Natural killer cell (primary cell): Measurements from ENCODE around the gene BACH2. TPM values are rescaled to one million over a fixed set of nuclear protein-coding genes. Genes with fewer than 3 reads are reported as not detected.
A peak's percentile ranks its signal among the peaks of the same experiment; 100 is the strongest.

Experiments
- ATAC-seq, 3 donors: fragments of 150-1000 bp in 2 of 3; fragments of 200-7000 bp in 1 of 3; cut with Tn5 transposase; 1 replicate in 1 of 3; 2 replicates in 2 of 3; pipeline ENCODE4 v1.10.0; 2021; ENCODE audit warnings: mild to moderate bottlenecking in 2 of 3, moderate library complexity in 2 of 3
- DNase-seq, 2 donors: peaks; one replicate each; pipeline versions ENCODE4 v3.0.0 to v3.0.0-alpha.2; 2013 to 2021; ENCODE audit warnings: mixed read lengths in 1 of 2
- H3K27ac ChIP-seq: one replicate; pipeline ENCODE4 v1.5.1; 2013; ENCODE audit warnings: mild to moderate bottlenecking, low read length
- H3K27me3 ChIP-seq: one replicate; pipeline ENCODE4 v1.6.1; 2013; ENCODE audit warnings: low read length; ENCODE audit not compliant: control insufficient read depth, insufficient read depth
- H3K36me3 ChIP-seq: one replicate; pipeline ENCODE4 v1.6.1; 2013; ENCODE audit warnings: low read length; ENCODE audit not compliant: control insufficient read depth, insufficient read depth
- H3K4me1 ChIP-seq: one replicate; pipeline ENCODE4 v1.6.1; 2013; ENCODE audit warnings: low read length; ENCODE audit not compliant: control insufficient read depth, insufficient read depth
- H3K4me3 ChIP-seq: one replicate; pipeline ENCODE4 v1.5.1; 2013; ENCODE audit warnings: low read length
- H3K9me3 ChIP-seq: one replicate; pipeline ENCODE4 v1.6.1; 2013; ENCODE audit warnings: low read length; ENCODE audit not compliant: control insufficient read depth, insufficient read depth
- H3K27ac Mint-ChIP-seq, 2 donors: one replicate each; pipeline ENCODE4 v1.8.0; 2022; ENCODE audit warnings: mild to moderate bottlenecking in 2 of 2, mixed read lengths in 2 of 2, moderate library complexity in 1 of 2
- H3K27me3 Mint-ChIP-seq, 2 donors: one replicate each; pipeline ENCODE4 v1.8.0; 2022; ENCODE audit warnings: low read depth in 2 of 2, mixed read lengths in 2 of 2
- H3K36me3 Mint-ChIP-seq: one replicate; pipeline ENCODE4 v1.8.0; 2022; ENCODE audit warnings: mixed read lengths
- H3K4me1 Mint-ChIP-seq, 2 donors: one replicate each; pipeline ENCODE4 v1.8.0; 2022; ENCODE audit warnings: mixed read lengths in 2 of 2
- H3K4me3 Mint-ChIP-seq: one replicate; pipeline ENCODE4 v1.8.0; 2022; ENCODE audit warnings: mild to moderate bottlenecking, moderate library complexity, mixed read lengths
- H3K9me3 Mint-ChIP-seq, 2 donors: one replicate each; pipeline ENCODE4 v1.8.0; 2022; ENCODE audit warnings: mixed read lengths in 2 of 2
- WGBS: methylation state at CpG from one replicate; pipeline ENCODE4 v1.1.7; 2013; ENCODE audit warnings: missing lambda C conversion rate; ENCODE audit not compliant: insufficient coverage; 5-methylcytosine and 5-hydroxymethylcytosine counted together
- intact Hi-C: fragments of 100-400 bp; cut with micrococcal nuclease; formaldehyde crosslinking; loops from one replicate; pipeline ENCODE4 v1.14.2; 2022
- total RNA-seq, 4 donors: library from RNA; stranded (reverse); fragments of 120-200 nt in 1 of 4; gene quantifications; one replicate each; pipeline versions ENCODE4 v1.2.3 to v1.2.4, GENCODE V29; 2013 to 2022
- TF ChIP-seq, protein P1 (sequence below): fragments of 200-600 bp; IDR thresholded peaks from one replicate; pipeline ENCODE4 v1.8.0; 2022; ENCODE audit warnings: antibody characterized with exemption

Gene BACH2
- total RNA-seq, 3 donors from 2014 or later (not counting 1 experiment from before 2014, with no cell fraction given) = 32.1 to 37.8 (median 32.7) TPM

DNA sequence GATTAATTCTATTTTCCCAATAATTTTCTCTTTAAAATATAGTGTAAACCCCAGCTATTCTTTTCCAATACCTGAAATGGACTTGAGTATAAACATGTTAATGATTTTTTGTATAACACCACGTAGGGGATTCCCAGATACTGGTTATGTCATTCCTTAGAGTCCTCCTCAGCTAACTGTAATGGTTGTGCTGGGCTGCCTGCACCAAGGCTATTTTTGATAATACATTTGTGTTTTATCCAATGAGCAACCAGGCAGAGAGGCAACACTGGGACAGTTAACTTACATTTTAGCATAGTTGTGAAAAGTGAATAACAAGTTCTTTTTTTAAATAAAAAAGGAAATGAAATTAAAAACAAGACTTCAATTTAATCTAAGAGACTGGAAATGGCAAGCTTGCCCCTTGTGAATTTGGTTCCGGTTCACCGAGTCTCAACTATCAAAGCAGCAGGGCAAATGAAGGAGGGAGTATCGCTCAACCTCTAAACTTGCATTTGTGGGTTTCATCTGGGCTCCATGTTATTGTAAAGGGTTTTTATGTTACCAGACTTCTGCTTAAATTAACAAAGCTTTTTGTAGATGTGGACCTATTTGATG is 18.8 kb upstream of the BACH2 start:
- no peaks in the 10 kb centered on the region for H3K9me3 ChIP-seq
- 82% methylated on average over 3 of the region's 4 CpGs for WGBS
- no peaks in the 10 kb centered on the region for H3K4me1 ChIP-seq
- Mint-ChIP-seq H3K4me1 (no peaks in the 10 kb centered on the region), H3K9me3 (no peaks in the 10 kb centered on the region), H3K4me3 (no peak overlapping the region), H3K27ac (no peak overlapping the region), H3K36me3 (no peaks in the 10 kb centered on the region), H3K27me3 (peaks cover 8 to 17% of the 10 kb centered on the region in 2 donors)
- no peaks in the 10 kb centered on the region for H3K36me3 ChIP-seq
- DNase-seq (no peak), ATAC-seq (no peak)
- intact Hi-C loops = no loop called here
- no peaks in the 10 kb centered on the region for H3K27me3 ChIP-seq
- TF ChIP-seq, protein P1, sequence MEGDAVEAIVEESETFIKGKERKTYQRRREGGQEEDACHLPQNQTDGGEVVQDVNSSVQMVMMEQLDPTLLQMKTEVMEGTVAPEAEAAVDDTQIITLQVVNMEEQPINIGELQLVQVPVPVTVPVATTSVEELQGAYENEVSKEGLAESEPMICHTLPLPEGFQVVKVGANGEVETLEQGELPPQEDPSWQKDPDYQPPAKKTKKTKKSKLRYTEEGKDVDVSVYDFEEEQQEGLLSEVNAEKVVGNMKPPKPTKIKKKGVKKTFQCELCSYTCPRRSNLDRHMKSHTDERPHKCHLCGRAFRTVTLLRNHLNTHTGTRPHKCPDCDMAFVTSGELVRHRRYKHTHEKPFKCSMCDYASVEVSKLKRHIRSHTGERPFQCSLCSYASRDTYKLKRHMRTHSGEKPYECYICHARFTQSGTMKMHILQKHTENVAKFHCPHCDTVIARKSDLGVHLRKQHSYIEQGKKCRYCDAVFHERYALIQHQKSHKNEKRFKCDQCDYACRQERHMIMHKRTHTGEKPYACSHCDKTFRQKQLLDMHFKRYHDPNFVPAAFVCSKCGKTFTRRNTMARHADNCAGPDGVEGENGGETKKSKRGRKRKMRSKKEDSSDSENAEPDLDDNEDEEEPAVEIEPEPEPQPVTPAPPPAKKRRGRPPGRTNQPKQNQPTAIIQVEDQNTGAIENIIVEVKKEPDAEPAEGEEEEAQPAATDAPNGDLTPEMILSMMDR = no peak
- H3K27ac ChIP-seq = peak overlapping the region; percentile 59
- no peak overlapping the region for H3K4me3 ChIP-seq

DNA sequence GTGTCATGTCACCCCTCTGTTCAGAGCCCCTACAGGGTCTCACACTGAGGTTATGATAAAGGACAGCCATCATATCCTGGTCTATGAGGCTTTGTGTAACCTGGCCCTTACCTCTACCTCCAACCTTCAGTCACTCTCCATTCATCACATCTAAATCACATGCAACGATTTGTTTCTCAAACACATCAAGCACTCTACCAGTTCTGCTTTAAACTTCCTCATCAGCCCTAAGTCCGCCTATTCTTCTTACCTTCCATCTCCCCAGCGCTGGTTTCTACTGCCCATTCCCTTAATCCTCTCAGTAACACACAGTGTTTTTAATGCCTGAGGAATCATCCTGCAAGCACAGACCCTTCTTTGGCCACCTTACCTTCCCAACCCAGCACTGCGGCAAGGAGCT is 17.9 kb upstream of the BACH2 start:
- DNase-seq (no peak), ATAC-seq (no peak)
- Mint-ChIP-seq H3K36me3 (no peaks in the 10 kb centered on the region), H3K4me1 (no peaks in the 10 kb centered on the region), H3K4me3 (no peak overlapping the region), H3K27me3 (peaks cover 8 to 17% of the 10 kb centered on the region in 2 donors), H3K9me3 (no peaks in the 10 kb centered on the region), H3K27ac (no peak overlapping the region)
- TF ChIP-seq, protein P1 = no peak
- no peaks in the 10 kb centered on the region for H3K9me3 ChIP-seq
- intact Hi-C loops = no loop called here
- H3K4me3 ChIP-seq = no peak overlapping the region
- 82% methylated on average over 4 of the region's 4 CpGs for WGBS
- no peaks in the 10 kb centered on the region for H3K4me1 ChIP-seq
- no peaks in the 10 kb centered on the region for H3K27me3 ChIP-seq
- no peaks in the 10 kb centered on the region for H3K36me3 ChIP-seq
- H3K27ac ChIP-seq = peak overlapping the region; percentile 59

GRCh38 chr6:90311569-90311968 is 14.9 kb upstream of the BACH2 start:
- intact Hi-C loops = no loop called here
- no peak overlapping the region for H3K27ac ChIP-seq
- H3K27me3 Mint-ChIP-seq = peaks cover 10 to 21% of the 10 kb centered on the region in 2 donors
- H3K9me3 Mint-ChIP-seq = no peaks in the 10 kb centered on the region
- no peak for ATAC-seq
- H3K4me3 Mint-ChIP-seq = no peak overlapping the region
- H3K36me3 ChIP-seq = no peaks in the 10 kb centered on the region
- H3K36me3 Mint-ChIP-seq = no peaks in the 10 kb centered on the region
- no peaks in the 10 kb centered on the region for H3K4me1 ChIP-seq
- no peaks in the 10 kb centered on the region for H3K27me3 ChIP-seq
- H3K27ac Mint-ChIP-seq = no peak overlapping the region
- DNase-seq = no peak
- H3K4me3 ChIP-seq = no peak overlapping the region
- H3K4me1 Mint-ChIP-seq = no peaks in the 10 kb centered on the region
- no peaks in the 10 kb centered on the region for H3K9me3 ChIP-seq
- TF ChIP-seq, protein P1 = no peak
- 88% methylated on average over 3 of the region's 4 CpGs for WGBS
